Suprapubic skin (tissue), 4 donors: ENCODE measurements around the gene HOXD3.

Experiments used
- CTCF ChIP-seq, 2 donors: fragments of 200-600 bp in 1 of 2; fragments of 450-650 bp in 1 of 2; sonication (generic) in 1 of 2; IDR thresholded peaks; one replicate each; pipeline ENCODE4 v1.5.1; 2016 to 2019; ENCODE audit warnings: antibody characterized with exemption in 2 of 2, mild to moderate bottlenecking in 1 of 2, moderate library complexity in 1 of 2
- POLR2A ChIP-seq, 2 donors: fragments of 450-650 bp; IDR thresholded peaks; one replicate each; pipeline ENCODE4 v1.6.1; 2017; ENCODE audit warnings: antibody characterized with exemption in 2 of 2, mild to moderate bottlenecking in 2 of 2, moderate library complexity in 2 of 2
- POLR2AphosphoS5 ChIP-seq, 3 donors: sonication (generic); formaldehyde crosslinking; IDR thresholded peaks; one replicate each; pipeline ENCODE4 v1.6.1; 2017; ENCODE audit warnings: antibody characterized with exemption in 3 of 3

- TF ChIP-seq CTCF (IDR thresholded peaks at IDR 0.05) = no peak
- no peak for TF ChIP-seq POLR2AphosphoS5 (IDR thresholded peaks at IDR 0.05)
- no peak for TF ChIP-seq POLR2A (IDR thresholded peaks at IDR 0.05)
Observed at GRCh38 chr2:176112375-176113302, 44.5 kb upstream of the HOXD3 start.
